ENCODE measurements around the gene SAMD10. TPM values are rescaled to one million over a fixed set of nuclear protein-coding genes. Genes with fewer than 3 reads are reported as not detected.
"Not testable (repeated sequence)": the region's sequence is repeated elsewhere in the genome, so short reads cannot be mapped to it uniquely, and the experiment has no call there.

The SAMD10 gene
- total RNA-seq, 1 experiment from 2014 or later = 7.6 TPM

GRCh38 chr20:64003960-64004725 lies 24.7 kb upstream of the SAMD10 start:
- no peak for DNase-seq (ENCODE audit: low read depth)

DNA sequence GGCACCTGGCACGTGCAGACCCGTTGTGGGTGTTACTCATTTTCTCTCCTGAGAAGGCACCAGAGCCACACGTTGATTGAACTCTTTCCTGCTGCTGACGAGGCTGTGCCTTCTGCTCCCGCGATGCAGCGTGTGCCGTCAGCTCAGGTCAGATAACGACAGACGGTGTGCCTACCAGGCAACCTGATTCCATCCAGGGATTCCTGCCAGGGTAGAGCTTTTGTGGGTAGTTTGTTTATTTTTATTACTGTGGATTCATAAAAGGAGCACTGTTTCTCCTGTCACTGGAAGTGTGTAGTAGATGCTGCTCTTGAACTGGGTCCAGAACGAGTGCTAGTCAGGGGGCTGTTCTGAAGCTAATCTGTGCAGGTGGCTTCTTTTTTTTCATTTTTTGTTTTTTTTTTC lies 22.2 kb upstream of the SAMD10 start:
- DNase-seq (ENCODE audit: low read depth) = peak; percentile 29

DNA sequence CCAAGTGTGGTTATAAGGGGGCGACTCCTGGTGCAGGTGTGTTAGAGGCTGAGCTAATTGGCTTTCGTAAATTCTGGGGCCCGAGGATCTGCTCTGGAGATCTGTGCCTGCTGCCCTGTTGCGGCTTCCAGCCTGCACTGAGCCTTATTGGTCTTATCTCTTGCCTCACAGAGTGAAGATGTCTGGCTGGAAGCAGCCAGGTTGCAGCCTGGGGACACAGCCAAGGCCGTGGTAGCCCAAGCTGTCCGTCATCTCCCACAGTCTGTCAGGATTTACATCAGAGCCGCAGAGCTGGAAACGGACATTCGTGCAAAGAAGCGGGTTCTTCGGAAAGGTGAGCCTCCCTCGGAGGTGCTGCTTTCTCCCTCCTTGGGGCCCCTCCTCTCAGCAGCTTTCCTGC lies 21.5 kb upstream of the SAMD10 start:
- no peak for DNase-seq (ENCODE audit: low read depth)

- DNase-seq (ENCODE audit: low read depth) = no peak
Observed at GRCh38 chr20:63982937-63983336, 3.5 kb upstream of the SAMD10 start.

GRCh38 chr20:63980806-63981728 lies 1.6 kb upstream of the SAMD10 start, which contains the start of gene PRPF6:
Gene PRPF6 (plus strand): TSS chr20:63981132. CDS start chr20:63981246, 114 bp downstream.
- peak; percentile 89 for DNase-seq (ENCODE audit: low read depth)

- no peak for DNase-seq (ENCODE audit: low read depth)
Observed at GRCh38 chr20:63980317-63980805, 919 bp upstream of the SAMD10 start.

- DNase-seq (ENCODE audit: low read depth) = no peak
Observed at GRCh38 chr20:63979229-63979556, 249 bp downstream of the SAMD10 start.

DNA sequence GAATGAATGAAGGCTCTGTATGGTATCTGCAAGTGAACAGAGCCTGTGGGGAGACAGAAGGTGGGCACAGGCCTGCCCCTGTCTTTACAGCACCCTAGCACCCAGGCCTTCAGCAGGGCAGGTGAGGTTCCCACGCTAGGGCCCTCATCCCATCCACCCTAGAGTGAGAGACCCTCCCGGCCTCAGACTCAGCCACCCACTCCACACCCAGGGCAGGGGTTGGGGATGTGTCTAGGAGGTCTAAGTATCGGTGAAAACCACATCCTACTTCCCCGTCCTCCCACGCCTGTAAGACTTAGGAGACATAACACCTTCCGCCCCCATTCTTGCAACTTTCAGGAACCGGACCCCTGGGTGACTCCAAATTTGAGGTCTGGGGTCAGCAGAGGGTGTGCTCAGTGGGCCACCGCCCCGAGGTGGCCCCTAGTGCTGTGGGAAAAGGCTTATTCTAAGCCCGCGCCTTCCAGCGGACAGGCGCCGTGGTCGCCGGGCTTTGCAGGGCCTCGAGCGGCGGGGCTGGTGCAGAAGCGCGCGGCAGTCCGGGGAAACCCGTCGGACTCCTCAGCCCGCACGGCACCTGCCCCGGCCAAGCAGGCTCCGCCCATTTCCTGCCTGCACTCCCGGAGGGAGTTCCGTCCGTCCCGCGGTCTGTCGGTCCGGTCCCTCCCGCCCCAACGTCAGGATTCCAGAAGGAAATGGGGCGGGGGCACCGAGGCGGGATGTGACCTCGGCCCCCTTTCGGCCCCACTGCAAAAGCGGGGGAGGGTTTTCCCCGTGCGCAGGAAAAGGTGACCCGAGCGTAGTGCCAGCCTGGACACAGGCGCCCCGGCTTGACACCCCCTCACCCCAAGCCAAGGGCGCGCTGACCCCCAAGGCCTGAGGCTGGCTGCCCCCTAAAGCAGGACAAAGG lies 868 bp downstream of the SAMD10 start:
- peak; percentile 57 for DNase-seq (ENCODE audit: low read depth)

- peak; percentile 85 for DNase-seq (ENCODE audit: low read depth)
Observed at GRCh38 chr20:63977739-63978276, 1.6 kb downstream of the SAMD10 start.

DNA sequence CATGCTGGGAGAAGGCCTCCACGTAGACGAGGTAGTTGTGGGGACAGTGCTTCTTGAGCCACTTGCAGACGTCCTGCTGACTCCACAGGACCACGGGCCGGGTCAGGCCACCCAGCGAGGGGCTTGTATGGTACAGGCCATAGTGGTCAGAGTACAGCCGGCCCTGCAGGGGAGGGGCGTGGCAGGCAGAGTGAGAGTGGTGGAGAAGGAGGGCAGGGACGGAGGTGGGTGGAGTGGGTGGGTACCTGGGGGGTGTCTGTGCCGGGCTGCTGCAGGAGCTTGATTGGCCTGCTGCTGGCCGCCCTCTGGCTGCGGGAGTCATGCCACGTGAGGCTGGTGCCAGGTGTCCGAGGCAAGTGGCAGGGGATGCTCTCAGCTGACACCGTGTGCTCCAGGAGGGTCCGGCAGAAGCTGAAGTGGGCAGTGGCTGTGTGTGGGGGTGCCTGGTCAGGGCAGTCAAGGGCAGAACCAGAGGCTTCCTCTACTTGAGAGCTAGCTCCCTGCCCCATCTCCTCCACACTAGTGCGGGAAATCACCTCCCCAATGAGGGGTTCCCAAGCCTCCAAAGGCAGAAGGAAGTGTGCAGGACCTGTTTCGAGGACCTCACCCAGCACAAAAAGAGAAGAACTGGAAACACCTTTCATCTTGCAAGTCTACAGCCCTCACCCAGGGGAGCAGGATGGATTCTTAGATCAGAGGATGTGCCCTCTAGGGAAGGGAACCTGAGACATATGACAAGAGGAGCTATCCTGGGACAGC lies 2.3 kb downstream of the SAMD10 start:
- DNase-seq (ENCODE audit: low read depth) = no peak

GRCh38 chr20:63976511-63976910 lies 2.9 kb downstream of the SAMD10 start:
- not testable (repeated sequence) for DNase-seq (ENCODE audit: low read depth)

DNA sequence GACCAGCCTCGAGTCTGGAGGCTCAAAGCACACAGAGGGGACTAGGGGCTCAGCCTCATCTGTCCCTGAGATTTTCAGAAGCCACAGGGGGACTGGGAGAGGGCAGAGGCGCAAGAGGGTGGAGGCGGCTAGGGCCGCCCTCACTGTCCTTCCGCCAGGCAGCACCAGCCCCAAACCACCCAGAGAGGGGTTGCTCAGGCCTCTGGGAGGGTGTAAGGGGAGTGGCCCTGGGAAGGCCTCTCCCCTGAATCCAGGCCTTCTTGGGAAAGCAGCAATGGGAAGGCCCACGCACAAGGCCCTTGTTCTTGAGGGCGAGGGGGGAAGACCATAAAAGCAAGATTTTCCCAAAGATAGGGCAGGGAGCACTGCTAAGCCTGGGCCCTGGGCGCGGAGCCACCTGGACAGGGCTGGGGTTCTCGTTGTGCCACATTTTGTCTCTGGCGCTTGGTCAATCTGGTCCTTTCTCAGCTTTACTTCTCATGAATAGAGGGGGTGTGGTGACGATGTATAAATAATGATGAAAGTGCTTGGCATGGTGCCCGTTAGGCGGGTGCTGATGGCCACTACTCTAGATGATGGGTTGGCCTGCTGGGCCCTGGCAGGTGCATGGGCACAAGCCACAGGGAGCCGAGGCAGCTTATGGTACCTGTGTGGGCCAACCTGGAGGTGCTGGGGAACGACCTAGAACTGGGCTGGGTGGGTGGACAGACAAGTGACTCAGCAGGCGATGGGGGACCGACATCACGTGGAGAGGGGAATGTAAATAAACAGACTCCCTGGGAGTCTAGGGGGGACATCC lies 4.8 kb downstream of the SAMD10 start:
- DNase-seq (ENCODE audit: low read depth) = no peak

GRCh38 chr20:63973636-63974401 lies 5.6 kb downstream of the SAMD10 start:
- peak; percentile 82 for DNase-seq (ENCODE audit: low read depth)

DNA sequence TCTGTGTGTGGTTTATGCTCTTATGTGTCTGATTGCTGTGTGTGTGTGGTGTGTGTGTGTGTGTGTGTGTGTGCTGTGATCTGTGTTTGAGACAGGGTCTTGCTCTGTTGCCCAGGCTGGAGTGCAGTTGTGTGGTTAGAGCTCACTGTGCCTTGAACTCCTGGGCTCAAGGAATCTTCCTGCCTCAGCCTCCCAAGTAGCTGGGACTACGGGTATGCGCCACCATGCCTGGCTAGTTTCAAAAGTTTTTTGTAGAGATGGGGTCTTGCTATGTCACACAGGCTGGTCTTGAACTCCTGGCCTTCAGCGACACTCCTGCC lies 6.3 kb downstream of the SAMD10 start:
- no peak for DNase-seq (ENCODE audit: low read depth)

DNA sequence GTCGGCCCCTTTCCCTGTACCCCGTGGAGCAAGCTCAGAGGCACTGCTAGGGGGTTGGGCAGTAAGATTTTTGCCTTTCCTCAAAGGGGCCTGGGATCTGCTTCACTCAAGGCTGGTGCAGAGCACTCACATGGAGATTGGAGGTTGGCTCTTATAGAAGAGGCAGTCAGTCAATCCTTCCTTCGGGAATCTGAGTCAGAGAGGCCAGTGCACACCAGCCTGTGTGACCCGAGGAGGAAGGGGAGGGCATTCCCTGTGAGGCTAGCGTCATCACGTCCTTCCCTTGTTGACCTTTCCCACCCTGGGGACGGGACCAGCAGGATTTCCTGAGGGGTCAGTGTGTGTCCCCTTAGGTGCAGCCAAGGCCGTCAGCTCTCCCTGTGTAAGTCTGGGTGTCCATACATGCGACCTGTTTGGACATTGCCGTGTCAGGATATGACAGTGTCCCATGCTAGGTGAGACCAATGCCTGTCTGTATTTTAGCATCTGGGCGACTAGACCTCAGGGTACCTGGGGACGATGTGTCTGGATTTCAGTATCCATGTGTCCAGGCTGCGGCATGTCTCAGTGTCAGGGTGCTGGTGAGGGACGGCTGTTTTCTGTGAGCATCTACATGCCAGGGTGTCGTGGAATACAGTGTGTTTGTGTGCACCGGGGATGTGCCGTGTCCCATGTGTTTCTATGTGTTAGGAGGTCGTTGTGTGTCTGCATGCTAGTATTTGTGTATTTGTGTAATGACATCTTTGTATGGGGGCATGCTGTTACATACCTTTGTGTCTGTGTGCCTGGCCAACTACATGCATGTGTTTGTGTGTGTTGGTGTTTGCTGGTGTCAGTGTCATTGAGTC lies 6.9 kb downstream of the SAMD10 start:
- peak; percentile 35 for DNase-seq (ENCODE audit: low read depth)

DNA sequence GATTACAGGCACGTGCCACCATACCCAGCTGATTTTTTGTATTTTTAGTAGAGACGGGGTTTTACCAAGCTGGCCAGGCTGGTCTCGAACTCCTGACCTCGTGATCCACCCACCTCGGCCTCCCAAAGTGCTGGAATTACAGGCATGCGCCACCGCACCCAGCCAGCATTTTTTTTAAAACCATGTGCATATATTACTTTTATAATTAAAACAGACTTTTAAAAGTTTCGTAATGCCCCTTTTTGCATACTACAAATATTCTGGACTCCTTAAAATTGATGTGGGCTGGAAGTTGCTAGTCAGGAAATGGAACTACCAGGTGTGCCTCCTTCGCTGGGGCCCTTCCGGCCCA lies 7.5 kb downstream of the SAMD10 start:
- not testable (repeated sequence) for DNase-seq (ENCODE audit: low read depth)

GRCh38 chr20:63970714-63971431 lies 8.6 kb downstream of the SAMD10 start:
- DNase-seq (ENCODE audit: low read depth) = no peak
